GM18505 (cell line): ENCODE measurements around the gene SORL1.

ENCODE experiments used
- ATAC-seq: cut with Tn5 transposase; IDR thresholded peaks from one replicate; pipeline ENCODE4 v1.9.1; 2021; ENCODE audit not compliant: unreplicated experiment
- POLR2A ChIP-seq: IDR thresholded peaks from 4 replicates; pipeline ENCODE4 v1.6.1; 2011; ENCODE audit warnings: borderline replicate concordance; ENCODE audit not compliant: insufficient read depth, insufficient read length; ENCODE audit errors: extremely low read depth

SORL1 gene

GRCh38 chr11:121540627-121541026 is 88.5 kb downstream of the SORL1 start:
- ATAC-seq: no peak
- no peak for TF ChIP-seq POLR2A

DNA sequence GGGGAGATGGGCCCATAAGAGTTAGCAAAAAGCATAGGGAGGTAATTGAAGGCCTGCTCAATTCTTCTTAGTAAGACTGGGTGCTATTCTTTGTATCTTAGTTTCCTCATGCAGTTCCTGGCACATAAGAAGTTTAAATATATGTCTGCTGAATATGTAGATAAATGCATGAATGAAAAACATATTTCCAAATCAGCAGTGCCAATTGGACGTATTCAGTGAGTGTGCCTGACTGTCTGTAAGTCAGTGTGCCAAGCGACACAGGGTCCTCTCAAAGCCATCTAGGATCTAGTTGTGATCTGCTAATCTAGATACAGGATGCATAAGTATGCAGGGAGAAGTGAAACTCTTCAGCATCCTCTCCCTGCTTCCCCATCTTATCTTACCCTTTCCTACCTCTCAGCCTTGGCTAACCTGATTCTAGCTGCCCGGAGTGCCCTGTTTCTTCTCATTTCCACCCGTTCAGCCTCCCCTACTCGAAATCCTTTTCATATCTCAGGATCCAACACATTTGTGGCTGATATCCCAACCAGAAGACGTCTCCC is 91.8 kb downstream of the SORL1 start:
- no peak for ATAC-seq
- no peak for TF ChIP-seq POLR2A

DNA sequence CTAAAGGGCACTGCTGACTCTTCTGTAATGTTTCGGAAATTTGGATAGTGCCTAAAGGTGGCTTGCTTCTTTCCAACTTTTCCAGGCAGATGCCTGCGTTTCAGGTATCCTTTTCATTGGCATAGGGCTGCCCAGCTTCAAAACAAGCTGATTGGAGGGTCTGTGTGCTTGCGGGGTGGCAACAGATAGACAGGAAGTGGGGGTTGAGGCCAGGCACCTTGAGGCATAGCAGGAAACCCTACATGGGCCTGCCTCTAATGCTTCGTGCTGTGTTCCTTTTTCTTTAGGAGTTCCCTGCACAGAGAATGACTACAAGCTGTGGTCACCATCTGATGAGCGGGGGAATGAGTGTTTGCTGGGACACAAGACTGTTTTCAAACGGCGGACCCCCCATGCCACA is 92.8 kb downstream of the SORL1 start:
- TF ChIP-seq POLR2A: no peak
- ATAC-seq: no peak

DNA sequence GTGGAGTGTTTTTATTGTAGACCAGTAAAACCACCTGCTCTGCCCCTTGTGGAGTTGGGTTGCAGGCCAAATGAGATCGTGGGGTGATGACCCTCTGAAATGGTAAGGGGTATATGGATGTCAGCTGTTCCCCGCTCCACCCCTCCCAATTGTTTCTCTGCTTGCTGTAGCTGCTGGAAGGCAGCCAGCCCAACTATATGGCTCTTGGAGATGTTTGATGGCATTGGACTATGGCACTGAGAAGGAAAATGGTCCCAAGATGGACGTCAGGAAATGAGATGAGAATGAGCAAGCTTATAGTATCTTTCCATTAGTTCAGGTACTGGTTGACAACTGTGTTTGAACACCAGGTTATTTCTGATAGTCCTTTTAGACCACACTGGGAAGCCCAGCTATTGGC is 95.5 kb downstream of the SORL1 start:
- ATAC-seq: no peak
- no peak for TF ChIP-seq POLR2A

DNA sequence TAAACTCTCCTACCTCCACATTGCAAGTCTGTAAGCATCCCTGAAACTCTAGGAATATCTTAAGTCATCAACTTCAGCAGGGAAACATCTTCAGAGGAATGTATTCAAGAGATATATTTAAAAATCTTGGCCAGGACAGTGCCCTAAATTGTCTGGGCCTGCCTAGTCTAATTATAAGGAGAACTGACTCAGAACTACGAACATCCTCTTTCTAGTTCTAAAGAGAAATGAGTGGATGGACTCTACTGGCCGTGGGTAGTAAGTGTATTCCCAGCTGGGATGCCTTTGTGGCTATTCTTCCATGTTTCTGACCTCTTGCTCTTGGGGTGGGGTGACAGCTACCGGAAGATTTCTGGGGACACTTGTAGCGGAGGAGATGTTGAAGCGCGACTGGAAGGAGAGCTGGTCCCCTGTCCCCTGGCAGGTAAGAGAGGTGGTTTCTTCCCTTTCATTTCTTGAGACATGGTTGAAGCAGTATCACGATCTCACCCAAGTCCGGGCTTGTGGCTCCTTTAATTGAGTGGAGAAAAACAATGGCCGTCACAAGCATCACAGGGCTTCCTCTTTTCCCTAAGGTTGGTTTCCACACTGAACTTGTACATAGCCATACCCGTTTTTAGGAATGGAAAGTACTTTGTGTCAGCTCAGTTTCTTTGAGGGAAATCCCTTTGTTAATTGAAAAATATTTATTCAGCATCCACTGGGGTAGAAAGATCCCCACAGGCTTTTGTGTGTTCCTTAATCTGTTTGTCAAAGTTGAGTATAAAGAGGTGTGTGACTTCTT is 98.3 kb downstream of the SORL1 start:
- ATAC-seq: no peak
- no peak for TF ChIP-seq POLR2A

GRCh38 chr11:121551463-121551862 is 99.3 kb downstream of the SORL1 start:
- no peak for ATAC-seq
- TF ChIP-seq POLR2A: no peak

DNA sequence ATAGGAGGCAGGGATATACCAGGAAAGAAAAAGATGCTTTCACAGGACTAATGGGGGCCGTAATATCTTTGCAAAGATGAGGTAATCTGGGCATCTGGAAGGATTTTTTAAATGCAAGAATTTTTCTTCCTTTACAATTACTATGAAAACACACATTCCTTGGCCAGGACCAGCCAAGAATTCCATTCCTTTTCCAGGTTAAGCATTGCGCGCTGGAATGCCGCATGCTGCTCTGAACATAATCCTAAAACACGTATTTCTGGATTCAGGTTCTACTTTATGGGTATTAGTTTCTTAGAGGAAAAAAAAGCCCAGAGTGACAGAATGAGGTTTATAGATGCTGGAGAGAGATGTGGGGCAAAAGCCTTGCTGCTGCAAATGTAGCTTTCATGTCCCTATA is 100.0 kb downstream of the SORL1 start:
- no peak for TF ChIP-seq POLR2A
- ATAC-seq: no peak

DNA sequence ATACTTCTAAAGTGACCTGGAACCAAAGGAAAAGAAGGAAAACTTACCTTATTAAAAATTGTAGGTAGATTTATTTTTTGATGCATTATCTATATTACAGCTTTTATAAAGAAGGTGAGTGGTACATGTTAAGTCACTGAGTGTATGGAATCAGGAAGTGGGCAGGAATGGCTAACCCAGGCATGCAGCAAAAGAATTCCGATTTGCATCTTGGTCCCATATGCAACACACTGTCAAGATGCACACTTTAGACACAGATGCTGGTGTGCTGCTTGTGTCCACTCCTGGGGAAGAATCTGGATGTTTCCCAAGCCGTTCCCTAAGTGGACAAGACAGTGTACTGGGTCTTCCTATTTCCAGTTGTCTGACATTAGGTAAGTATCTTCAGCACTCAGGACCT is 100.5 kb downstream of the SORL1 start:
- ATAC-seq: no peak
- no peak for TF ChIP-seq POLR2A

- no peak for ATAC-seq
- no peak for TF ChIP-seq POLR2A
These were observed 101.3 kb downstream of the SORL1 start for GRCh38 chr11:121553389-121553788.

GRCh38 chr11:121553806-121554205 is 101.7 kb downstream of the SORL1 start:
- no peak for TF ChIP-seq POLR2A
- no peak for ATAC-seq

DNA sequence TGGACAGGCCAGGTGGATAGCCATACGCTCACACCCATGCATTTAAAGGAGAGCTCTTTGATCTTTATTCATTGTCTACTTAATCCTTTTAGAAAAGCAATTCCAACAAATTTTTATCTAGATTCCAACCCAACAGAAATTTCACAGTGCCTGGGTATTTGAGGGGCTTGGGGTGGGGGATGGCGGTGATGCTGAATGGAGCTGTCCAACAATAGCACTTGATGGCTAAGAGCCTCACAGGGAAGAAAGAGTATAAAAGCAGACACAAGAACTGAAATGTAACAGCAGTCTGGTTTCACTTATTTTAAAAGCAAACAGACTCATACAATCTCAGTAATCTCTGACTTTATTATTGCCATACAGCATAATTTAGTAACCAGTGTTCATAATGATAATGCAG is 102.4 kb downstream of the SORL1 start:
- no peak for TF ChIP-seq POLR2A

DNA sequence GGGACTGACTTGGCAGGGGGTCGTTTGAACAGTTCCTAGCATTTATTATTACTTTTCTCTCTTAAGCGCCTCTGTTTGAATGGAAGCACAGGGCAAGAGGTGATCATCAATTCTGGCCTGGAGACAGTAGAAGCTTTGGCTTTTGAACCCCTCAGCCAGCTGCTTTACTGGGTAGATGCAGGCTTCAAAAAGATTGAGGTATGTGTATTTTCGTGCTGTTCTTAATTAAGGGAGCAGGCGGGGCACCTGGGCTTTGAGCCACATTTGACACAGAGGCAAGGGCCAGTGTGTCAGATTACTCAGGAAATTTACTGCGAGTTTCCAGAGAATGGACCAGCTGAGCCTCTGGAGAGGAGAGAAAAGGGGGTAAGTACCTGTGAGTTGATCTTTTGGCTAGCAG is 103.0 kb downstream of the SORL1 start:
- ATAC-seq: no peak
- TF ChIP-seq POLR2A: no peak

More for the DNA sequence above, 102.4 kb downstream of the SORL1 start:
- no peak for ATAC-seq

GRCh38 chr11:121556937-121557336 is 104.8 kb downstream of the SORL1 start:
- no peak for TF ChIP-seq POLR2A
- ATAC-seq: no peak

DNA sequence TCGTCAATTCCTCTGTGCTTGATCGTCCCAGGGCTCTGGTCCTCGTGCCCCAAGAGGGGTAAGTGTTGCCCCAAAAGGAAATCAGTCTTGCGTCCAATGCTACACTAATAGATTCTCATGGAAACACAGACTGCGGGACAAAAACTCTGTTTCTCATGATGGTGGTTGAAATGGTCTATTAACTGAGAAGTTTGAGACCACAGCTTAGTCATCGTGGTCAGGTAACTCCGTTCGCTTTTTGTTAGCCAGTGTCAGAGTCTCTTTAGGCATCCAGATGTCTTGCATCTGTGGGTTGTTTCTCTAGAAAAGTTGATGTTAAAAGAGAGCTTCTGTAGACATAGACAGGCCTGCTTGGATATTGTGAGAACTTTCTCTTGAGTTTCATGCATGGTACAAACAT is 105.2 kb downstream of the SORL1 start:
- no peak for TF ChIP-seq POLR2A
- ATAC-seq: peak; percentile 58
